ENCODE data around the gene TM4SF5.

Gene TM4SF5

GRCh38 chr17:4788159-4788806 lies 16.6 kb downstream of the TM4SF5 start:
- no peak overlapping the region for H2AFZ ChIP-seq (ENCODE audit: low read depth, low read length)
- peaks cover 4% of the 10 kb centered on the region for H3K4me1 ChIP-seq (ENCODE audit: insufficient read depth, low read length)
- H3K9me3 ChIP-seq (ENCODE audit: low read length): no peaks in the 10 kb centered on the region
- no peak overlapping the region for H3K4me3 ChIP-seq (ENCODE audit: low read length)
- no peaks in the 10 kb centered on the region for H3K27me3 ChIP-seq (ENCODE audit: insufficient read depth, low read length)
- H3K36me3 ChIP-seq (ENCODE audit: insufficient read depth, low read length): no peaks in the 10 kb centered on the region

DNA sequence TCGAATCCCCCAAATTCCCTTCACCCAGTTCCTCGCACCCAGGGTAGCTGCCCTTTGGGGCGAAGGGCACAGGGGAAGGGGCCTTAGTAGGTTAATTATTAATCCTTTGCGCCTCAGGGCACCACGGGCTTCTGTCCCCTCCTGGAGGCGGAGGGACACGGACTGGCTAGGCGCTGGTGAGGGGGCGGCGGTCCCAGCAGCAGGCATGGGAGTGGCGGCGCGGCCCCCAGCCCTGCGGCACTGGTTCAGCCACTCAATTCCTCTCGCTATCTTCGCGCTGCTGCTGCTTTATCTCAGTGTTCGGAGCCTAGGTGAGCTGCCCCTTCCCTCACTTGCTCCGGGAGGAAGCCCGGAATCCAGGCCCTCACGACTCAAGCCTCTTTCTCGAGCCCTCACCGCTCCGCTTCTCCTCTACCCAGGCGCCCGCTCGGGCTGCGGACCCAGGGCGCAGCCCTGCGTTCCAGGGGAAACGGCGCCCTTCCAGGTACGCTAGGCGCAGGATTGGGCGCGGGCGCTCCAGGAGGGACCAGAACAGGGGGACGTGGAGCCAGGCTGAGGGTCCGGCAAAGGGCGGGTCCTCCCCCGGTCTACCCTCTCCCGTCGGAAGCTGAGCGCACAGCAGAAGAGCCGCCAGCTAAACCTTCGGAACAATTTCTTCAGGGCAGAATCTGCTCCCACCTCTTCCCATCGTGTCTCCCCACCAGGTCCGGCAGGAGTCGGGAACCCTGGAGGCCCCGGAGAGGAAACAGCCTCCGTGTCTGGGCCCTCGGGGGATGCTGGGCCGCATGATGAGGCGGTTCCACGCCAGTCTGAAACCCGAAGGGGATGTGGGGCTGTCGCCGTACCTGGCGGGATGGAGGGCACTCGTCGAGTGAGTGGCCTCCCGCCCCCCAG lies 17.4 kb downstream of the TM4SF5 start, which contains the start of gene GLTPD2:
GLTPD2 (plus strand) TSS at position 158 of the 894 bp plus-strand sequence; CDS start at position 206, 48 bp downstream.
- Histone ChIP-seq H3K9me3 (ENCODE audit: low read length) (no peaks in the 10 kb centered on the region), H3K36me3 (ENCODE audit: insufficient read depth, low read length) (no peaks in the 10 kb centered on the region), H2AFZ (ENCODE audit: low read depth, low read length) (peak within 1 kb of the TSS; percentile 51), H3K4me3 (ENCODE audit: low read length) (peak within 1 kb of the TSS; percentile 50), H3K27me3 (ENCODE audit: insufficient read depth, low read length) (no peaks in the 10 kb centered on the region), H3K4me1 (ENCODE audit: insufficient read depth, low read length) (peaks cover 4% of the 10 kb centered on the region)

DNA sequence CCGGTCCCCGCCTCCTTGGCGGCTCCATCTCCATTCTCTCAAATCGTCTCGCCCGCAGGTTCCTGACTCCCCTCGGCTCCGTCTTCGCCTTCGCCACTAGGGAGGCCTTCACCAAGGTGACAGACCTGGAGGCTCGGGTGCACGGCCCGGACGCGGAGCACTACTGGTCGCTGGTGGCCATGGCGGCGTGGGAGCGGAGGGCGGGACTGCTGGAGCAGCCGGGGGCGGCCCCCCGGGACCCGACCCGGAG lies 17.9 kb downstream of the TM4SF5 start:
- H3K9me3 ChIP-seq (ENCODE audit: low read length): no peaks in the 10 kb centered on the region
- peak overlapping the region; percentile 50 for H3K4me3 ChIP-seq (ENCODE audit: low read length)
- H2AFZ ChIP-seq (ENCODE audit: low read depth, low read length): peak overlapping the region; percentile 51
- H3K4me1 ChIP-seq (ENCODE audit: insufficient read depth, low read length): peaks cover 4% of the 10 kb centered on the region
- no peaks in the 10 kb centered on the region for H3K27me3 ChIP-seq (ENCODE audit: insufficient read depth, low read length)
- no peaks in the 10 kb centered on the region for H3K36me3 ChIP-seq (ENCODE audit: insufficient read depth, low read length)

DNA sequence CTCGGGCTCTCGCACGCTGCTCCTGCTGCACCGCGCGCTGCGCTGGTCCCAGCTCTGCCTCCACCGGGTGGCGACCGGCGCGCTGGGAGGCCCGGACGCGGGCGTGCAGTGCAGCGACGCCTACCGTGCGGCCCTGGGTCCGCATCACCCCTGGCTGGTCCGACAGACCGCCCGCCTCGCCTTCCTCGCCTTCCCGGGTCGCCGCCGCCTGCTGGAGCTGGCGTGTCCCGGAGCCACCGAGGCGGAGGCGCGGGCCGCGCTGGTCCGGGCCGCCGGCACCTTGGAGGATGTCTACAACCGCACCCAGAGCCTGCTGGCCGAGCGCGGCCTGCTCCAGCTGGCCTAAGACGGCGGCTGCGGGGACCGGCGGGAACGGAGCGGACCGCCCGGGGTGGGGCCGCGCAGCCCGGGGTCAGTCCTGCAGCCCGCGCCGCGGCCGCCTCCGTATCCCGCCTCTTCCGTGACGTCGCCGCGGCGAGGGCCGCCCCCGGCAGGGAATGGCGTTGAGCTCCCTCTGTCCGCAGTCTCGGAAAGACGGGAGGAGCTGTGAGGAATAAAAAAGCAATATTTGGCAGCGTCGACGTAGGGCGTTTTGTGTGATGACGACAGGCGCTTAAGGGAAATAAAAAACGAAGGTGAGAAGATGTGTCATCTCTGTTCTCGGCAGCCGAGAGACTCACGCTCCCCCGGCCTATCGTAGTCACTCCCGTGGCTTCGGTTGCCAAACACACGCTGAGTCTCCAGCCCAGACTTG lies 18.4 kb downstream of the TM4SF5 start:
- Histone ChIP-seq H3K9me3 (ENCODE audit: low read length) (no peaks in the 10 kb centered on the region), H3K36me3 (ENCODE audit: insufficient read depth, low read length) (no peaks in the 10 kb centered on the region), H3K4me3 (ENCODE audit: low read length) (peak overlapping the region; percentile 50), H2AFZ (ENCODE audit: low read depth, low read length) (peak overlapping the region; percentile 51), H3K27me3 (ENCODE audit: insufficient read depth, low read length) (no peaks in the 10 kb centered on the region), H3K4me1 (ENCODE audit: insufficient read depth, low read length) (peaks cover 4% of the 10 kb centered on the region)

- no peaks in the 10 kb centered on the region for H3K27me3 ChIP-seq (ENCODE audit: insufficient read depth, low read length)
- peaks cover 4% of the 10 kb centered on the region for H3K4me1 ChIP-seq (ENCODE audit: insufficient read depth, low read length)
- H3K4me3 ChIP-seq (ENCODE audit: low read length): peak overlapping the region; percentile 50
- no peaks in the 10 kb centered on the region for H3K36me3 ChIP-seq (ENCODE audit: insufficient read depth, low read length)
- H2AFZ ChIP-seq (ENCODE audit: low read depth, low read length): peak overlapping the region; percentile 51
- H3K9me3 ChIP-seq (ENCODE audit: low read length): no peaks in the 10 kb centered on the region
Observed at GRCh38 chr17:4790705-4791088, 19.0 kb downstream of the TM4SF5 start.

DNA sequence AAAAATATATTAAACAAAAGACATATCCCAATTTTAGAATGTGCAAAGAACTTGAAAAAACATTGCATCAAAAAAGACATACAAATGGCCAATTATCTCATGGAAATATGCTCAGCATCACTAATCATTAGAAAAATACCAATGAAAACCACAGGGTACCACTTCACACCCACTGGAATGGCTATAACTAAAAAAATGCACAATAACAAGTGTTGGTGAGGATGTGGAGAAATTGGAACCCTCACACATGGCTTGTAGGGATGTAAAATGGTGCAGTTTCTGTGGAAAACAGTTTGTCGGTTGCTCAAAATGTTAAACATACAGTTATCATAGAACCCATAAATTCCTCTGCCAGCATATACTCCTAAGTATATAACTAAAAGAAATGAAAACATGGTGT lies 23.5 kb downstream of the TM4SF5 start:
- Histone ChIP-seq H3K36me3 (ENCODE audit: insufficient read depth, low read length) (peaks cover 21% of the 10 kb centered on the region), H3K27me3 (ENCODE audit: insufficient read depth, low read length) (no peaks in the 10 kb centered on the region), H3K4me1 (ENCODE audit: insufficient read depth, low read length) (peaks cover 9% of the 10 kb centered on the region), H2AFZ (ENCODE audit: low read depth, low read length) (peak overlapping the region; percentile 47), H3K4me3 (ENCODE audit: low read length) (no peak overlapping the region), H3K9me3 (ENCODE audit: low read length) (no peaks in the 10 kb centered on the region)

DNA sequence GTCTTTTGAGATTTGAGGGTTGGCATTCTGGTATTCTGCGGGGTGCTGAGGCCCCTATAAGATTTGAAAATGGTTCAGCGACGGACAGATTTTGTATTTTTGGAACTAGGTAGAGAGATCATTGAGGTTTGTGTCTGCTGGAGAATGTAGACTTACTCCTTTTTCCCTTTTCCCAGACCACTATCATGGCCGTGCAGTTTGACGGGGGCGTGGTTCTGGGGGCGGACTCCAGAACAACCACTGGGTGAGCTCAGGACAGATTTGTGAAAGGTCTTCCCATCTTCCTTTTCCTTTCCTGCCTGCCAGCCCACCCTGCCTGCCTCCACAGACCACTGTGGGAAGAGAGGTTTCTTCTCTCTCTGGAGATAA lies 24.9 kb downstream of the TM4SF5 start:
- Histone ChIP-seq H2AFZ (ENCODE audit: low read depth, low read length) (no peak overlapping the region), H3K27me3 (ENCODE audit: insufficient read depth, low read length) (no peaks in the 10 kb centered on the region), H3K4me3 (ENCODE audit: low read length) (peak overlapping the region; percentile 92), H3K36me3 (ENCODE audit: insufficient read depth, low read length) (peaks cover 21% of the 10 kb centered on the region), H3K4me1 (ENCODE audit: insufficient read depth, low read length) (peaks cover 9% of the 10 kb centered on the region), H3K9me3 (ENCODE audit: low read length) (no peaks in the 10 kb centered on the region)

GRCh38 chr17:4800462-4801196 lies 28.9 kb downstream of the TM4SF5 start:
- Histone ChIP-seq H3K4me1 (ENCODE audit: insufficient read depth, low read length) (peaks cover 9% of the 10 kb centered on the region), H2AFZ (ENCODE audit: low read depth, low read length) (no peak overlapping the region), H3K27me3 (ENCODE audit: insufficient read depth, low read length) (no peaks in the 10 kb centered on the region), H3K36me3 (ENCODE audit: insufficient read depth, low read length) (peaks cover 21% of the 10 kb centered on the region), H3K4me3 (ENCODE audit: low read length) (no peak overlapping the region), H3K9me3 (ENCODE audit: low read length) (no peaks in the 10 kb centered on the region)

DNA sequence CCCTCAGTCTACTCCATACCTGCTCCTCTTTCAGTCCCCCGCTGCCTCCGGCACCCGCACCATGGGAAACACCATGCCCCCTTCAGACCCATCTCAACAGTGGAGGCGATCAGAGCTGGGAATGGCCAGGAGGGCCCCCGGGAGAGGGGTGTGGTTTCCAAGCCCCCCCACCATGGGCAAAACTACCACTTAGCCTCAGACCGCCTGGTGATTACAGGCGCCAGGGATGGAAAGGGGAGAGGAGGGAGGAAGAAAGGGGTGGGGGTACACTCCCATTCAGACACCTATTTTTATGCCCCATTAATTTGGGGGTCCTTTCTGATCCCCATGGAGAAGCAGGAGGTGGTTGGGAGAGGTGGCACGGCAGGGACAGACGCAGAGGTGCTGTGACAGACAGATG lies 30.5 kb downstream of the TM4SF5 start, which contains the start of gene C17orf114:
C17orf114 (minus strand) TSS at position 101 of the 400 bp plus-strand sequence.
- Histone ChIP-seq H3K36me3 (ENCODE audit: insufficient read depth, low read length) (peaks cover 19% of the 10 kb centered on the region), H3K27me3 (ENCODE audit: insufficient read depth, low read length) (no peaks in the 10 kb centered on the region), H2AFZ (ENCODE audit: low read depth, low read length) (no peak within 1 kb of the TSS), H3K4me3 (ENCODE audit: low read length) (no peak within 1 kb of the TSS), H3K9me3 (ENCODE audit: low read length) (no peaks in the 10 kb centered on the region), H3K4me1 (ENCODE audit: insufficient read depth, low read length) (peaks cover 1% of the 10 kb centered on the region)

DNA sequence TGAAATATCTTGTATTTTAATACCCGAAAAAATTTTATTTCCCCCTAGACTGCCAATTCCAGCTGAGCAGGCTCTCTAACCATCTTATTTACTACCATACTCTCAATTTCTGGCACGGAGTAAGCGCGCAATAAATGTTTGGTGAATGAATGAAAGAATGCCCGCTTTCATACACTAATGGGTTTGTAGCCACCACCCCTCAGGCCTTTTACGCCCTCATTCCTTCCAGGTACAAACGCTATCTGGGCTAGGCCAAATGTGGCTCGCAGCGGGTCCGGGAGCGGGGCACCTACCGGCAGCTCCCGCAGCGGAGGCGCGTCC lies 34.7 kb downstream of the TM4SF5 start:
- H3K4me1 ChIP-seq (ENCODE audit: insufficient read depth, low read length): peaks cover 5% of the 10 kb centered on the region
- H3K36me3 ChIP-seq (ENCODE audit: insufficient read depth, low read length): peaks cover 14% of the 10 kb centered on the region
- H3K27me3 ChIP-seq (ENCODE audit: insufficient read depth, low read length): no peaks in the 10 kb centered on the region
- peak overlapping the region; percentile 58 for H3K4me3 ChIP-seq (ENCODE audit: low read length)
- no peak overlapping the region for H2AFZ ChIP-seq (ENCODE audit: low read depth, low read length)
- no peaks in the 10 kb centered on the region for H3K9me3 ChIP-seq (ENCODE audit: low read length)

DNA sequence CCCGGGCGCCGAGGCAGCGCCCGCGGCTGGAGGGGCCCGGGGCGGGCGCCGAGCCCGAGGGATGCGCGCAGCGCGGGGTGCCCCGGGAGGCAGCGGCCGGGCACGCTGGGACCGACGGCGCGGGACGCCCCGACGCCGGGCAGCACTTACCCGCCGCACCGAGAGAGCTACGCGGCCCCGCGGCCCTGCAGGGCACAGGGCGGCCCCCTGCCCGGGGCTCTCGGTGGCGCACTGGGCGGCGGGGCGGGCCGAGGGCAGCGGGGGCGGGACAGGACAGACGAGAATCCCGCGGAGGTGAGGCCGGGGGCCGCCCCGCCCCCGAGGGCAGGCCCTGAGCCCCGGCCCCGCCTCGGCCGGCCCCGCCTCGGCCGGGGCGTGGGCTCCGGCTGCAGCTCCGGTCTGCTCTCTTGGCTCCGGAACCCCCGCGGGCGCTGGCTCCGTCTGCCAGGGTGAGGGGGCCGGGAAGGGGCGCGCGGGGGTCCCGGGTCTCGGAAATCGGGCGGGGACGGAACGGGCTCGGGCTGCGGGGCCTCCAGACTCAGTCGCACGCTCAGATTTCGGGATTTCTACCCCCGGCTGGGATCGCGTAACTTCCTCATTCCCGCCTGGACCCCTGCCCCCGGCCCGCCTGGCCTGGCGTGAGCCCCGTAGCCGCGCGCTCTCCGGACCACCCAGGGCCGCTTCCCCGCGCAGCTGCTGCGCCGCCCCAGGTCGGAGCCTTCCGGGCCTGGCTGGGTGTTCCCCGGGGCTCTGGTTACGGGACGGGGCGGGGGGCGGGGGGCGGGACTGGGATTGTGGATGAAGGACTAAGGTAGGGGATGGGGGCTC lies 35.3 kb downstream of the TM4SF5 start, which contains the start of gene PLD2:
PLD2 (plus strand) TSS at position 376 of the 828 bp plus-strand sequence. CDS start 621 bp downstream, outside the sequence.
- peak within 1 kb of the TSS; percentile 58 for H3K4me3 ChIP-seq (ENCODE audit: low read length)
- H2AFZ ChIP-seq (ENCODE audit: low read depth, low read length): peak within 1 kb of the TSS; percentile 93
- no peaks in the 10 kb centered on the region for H3K9me3 ChIP-seq (ENCODE audit: low read length)
- peaks cover 14% of the 10 kb centered on the region for H3K36me3 ChIP-seq (ENCODE audit: insufficient read depth, low read length)
- H3K27me3 ChIP-seq (ENCODE audit: insufficient read depth, low read length): no peaks in the 10 kb centered on the region
- peaks cover 5% of the 10 kb centered on the region for H3K4me1 ChIP-seq (ENCODE audit: insufficient read depth, low read length)

Data from neuron (in vitro differentiated cells).